ENCODE data around the gene RPL14. TPM values are rescaled to one million over a fixed set of nuclear protein-coding genes. Genes with fewer than 3 reads are reported as not detected.

Gene RPL14
- 1,000 to 10,000 TPM; 1,096 to 1,308 TPM for total RNA-seq
- long read RNA-seq, donor 1, full-length matches to known transcripts, result 47 of 56 reads
- long read RNA-seq, donor 1, partial matches to known transcripts, result 4 of 56 reads
- long read RNA-seq, donor 1, other reads (novel, unspliced or antisense), result 5 of 56 reads
- long read RNA-seq, donor 2, full-length matches to known transcripts, result 319 of 335 reads
- long read RNA-seq, donor 2, partial matches to known transcripts, result 7 of 335 reads
- long read RNA-seq, donor 2, other reads (novel, unspliced or antisense), result 9 of 335 reads

DNA sequence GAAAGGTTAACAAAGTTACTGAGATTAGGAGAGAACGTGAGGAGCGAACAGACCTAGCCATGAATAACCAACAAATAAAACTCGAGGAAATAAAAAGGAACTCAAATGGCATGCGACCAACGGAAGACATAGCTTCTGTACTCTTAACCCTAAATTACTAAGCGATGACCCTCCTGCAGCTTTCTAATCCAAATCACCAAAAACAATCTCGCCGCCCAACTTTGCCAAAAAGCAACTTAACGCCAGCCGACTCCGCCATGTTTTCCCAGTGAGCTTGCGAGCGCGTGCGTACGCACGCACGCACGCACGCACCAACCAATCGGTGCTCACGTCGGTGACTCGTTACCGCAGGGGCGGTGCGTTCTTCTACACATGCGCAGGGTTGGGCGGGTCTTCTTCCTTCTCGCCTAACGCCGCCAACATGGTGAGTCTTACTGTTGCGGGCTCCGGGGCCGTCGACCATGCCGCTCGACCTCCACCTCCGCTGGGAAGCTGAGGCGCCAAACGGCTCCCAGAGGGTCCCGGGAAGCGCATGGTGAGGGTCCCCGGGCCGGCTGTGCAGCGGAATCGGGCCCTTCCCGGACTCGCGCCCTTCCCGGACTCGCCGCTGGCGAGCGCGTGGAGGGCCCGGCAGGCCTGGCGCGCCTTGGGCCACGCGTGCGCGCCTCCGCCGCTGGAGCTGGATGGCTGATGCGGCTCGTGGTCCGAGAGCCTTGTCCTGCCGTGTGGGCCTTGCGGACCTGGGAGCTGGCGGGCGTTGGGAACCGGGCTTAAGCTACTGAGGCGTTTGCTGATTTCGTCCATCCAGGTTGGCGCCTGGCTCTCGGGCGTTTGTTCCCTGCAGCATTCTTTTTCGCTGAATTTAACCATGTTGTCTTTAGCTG is at the start of gene RPL14:
TSS of gene RPL14 (plus strand) at position 400 of the 884 bp plus-strand sequence. CDS start at position 533, 133 bp downstream.
- peak; percentile 99 for DNase-seq (ENCODE audit: low spot score)
- intact Hi-C loops (cut with DNase I), result loop anchor here in 1 of 2 donors (10.0 kb wide), 1 partner anchor 68 kb away; the partner anchor contains the start of gene ZNF621

DNA sequence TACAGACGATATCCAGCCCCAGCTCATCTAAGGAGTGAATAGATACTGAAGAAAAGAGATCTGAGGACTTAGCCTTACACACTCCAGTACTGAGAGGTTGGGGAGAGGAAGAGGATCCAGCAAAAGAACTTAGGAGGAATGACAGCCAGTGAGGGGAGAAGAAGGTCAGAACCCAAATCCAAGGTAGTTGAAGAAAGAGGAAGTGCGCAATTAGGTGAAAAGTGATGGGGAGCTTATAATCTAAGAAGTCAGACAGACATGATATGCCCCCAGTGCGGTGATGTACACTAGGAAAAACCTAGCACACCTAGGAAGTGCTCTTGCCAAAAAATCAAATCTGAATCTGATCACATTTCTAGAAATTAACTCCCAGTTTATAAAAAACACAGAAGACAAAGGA is 49.5 kb upstream of the RPL14 start:
- no peak for DNase-seq (ENCODE audit: low spot score)
- intact Hi-C loops (cut with DNase I), result no loop called here

DNA sequence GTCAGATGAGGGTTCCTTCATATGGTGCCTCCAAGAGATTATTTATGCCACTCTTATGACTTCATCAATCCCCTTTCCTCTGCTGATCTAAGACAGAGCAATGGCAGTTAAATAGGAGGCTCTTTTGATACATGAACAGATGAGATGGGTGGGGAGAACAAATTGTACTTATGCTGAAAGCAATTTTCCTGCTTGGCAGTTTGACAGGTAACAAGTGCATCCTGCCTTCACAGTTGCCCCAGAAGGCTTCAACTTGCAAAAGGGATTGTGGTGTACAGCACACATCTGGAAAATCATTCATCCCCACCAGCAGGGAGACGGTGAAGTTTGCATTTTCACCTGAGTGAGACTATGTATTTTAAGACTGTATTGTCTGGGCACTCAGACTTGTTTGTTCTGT is 42.9 kb upstream of the RPL14 start:
- DNase-seq (ENCODE audit: low spot score), result no peak
- intact Hi-C loops (cut with DNase I), result no loop called here

DNA sequence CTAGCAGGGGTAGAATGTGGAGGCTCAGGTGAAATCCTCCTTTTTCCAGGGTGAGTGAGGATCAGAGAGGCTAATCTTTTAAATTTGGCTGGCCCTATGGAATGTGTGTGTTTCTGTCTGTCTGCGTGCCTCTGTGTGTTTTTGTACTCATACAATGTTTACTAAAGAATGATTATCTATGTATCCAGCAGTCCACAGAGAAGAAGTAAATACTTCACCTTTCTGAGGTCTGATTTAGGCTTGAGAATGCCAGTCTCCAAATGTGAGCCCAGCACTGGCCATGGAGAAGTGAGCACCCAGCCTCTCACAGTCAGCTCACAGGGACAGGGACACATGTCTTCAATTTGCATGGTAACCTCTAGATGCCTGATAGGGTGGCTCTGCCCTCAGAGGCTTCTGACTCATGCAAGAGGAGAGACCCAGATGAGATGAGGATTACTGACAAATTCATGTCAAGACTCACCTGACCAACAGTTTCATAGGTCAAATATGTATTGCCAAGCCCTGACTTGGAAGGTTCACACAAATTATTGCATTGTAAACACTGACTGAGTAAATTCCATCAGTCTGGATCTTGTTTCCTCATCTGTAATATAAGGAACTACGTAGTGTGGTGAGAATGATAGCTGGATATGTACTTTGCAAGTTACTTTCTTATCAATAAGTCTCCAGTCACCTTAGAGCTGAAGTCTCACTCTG is 39.1 kb upstream of the RPL14 start:
- no peak for DNase-seq (ENCODE audit: low spot score)
- intact Hi-C loops (cut with DNase I), result no loop called here

DNA sequence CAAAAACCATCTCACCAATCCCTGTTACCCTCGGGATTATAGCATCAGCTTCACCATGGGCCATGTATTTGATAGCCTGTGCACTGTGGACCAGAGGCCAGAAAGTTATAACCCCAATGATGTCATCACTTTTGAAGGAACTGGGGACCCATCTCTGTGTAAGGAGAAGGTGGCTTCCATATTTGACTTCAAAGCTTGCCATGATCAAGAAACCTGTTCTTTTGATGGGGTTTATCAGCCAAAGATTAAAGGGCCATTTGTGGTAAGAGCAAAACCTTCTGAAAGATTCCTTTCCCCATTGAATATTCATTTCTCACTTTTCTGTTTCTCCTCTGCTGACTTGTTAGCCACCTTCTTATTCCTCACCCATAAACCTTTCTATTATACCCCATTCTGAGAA is 34.3 kb upstream of the RPL14 start:
- intact Hi-C loops (cut with DNase I), result no loop called here
- no peak for DNase-seq (ENCODE audit: low spot score)

DNA sequence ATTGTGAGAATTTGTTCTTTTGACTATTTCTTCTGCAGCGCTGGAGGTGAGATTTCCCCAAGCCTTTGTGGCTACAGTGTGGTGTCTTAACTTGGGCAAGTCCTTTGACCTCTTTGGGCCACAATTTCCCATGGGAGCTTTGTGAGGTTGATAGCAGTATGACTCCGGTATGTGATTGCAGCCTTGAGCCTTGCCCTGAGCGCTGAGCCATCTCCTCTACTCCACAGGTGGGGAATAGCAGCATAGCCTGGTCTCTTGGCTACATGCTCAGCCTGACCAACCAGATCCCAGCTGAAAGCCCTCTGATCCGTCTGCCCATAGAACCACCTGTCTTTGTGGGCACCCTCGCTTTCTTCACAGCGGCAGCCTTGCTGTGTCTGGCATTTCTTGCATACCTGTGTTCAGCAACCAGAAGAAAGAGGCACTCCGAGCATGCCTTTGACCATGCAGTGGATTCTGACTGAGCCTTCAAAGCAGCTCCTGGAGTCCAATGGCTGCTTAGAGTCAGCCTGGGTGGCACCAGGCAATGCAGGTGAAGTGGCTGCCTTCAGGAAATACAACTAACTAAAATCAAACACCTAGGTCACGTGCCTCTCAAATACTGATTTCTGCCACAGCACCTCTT is 30.0 kb upstream of the RPL14 start:
- DNase-seq (ENCODE audit: low spot score), result no peak
- intact Hi-C loops (cut with DNase I), result no loop called here

DNA sequence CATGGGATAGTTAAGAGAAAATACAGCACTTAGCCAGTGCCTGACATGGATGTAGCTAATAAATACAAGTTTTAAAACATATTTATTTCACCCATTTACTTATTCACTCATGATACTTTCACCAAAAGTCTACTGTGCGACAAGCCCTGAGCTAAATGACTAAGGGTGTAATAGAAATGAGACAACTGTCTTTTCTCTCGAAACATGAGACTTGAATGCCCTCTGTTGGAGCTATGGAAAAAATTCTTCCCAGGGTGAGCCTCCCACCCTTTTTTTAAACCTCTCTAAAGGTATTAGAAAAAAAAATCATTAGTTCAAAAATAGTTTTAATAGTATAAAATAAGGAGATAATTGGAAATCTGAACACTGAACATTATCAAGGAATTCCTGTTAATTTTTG is 24.3 kb upstream of the RPL14 start:
- intact Hi-C loops (cut with DNase I), result no loop called here
- DNase-seq (ENCODE audit: low spot score), result no peak

DNA sequence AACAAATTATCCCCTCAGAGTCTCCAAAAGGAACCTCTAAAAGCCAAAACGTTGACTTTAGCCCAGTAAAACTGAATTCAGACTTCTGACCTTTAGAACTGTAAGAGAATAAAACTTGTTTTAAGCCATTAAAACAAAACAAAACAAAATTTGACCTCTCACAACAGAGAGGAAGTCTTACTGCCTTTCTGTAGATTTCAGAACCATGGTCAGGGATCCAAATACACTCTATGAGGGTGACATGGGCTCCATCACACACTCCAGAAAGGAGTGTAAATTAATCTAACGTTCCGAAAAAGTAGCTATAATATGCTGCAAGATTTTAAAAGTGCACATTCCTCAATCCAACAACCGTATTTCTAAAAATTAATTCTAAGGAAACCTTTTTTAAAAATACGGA is 19.2 kb upstream of the RPL14 start:
- intact Hi-C loops (cut with DNase I), result no loop called here
- no peak for DNase-seq (ENCODE audit: low spot score)

DNA sequence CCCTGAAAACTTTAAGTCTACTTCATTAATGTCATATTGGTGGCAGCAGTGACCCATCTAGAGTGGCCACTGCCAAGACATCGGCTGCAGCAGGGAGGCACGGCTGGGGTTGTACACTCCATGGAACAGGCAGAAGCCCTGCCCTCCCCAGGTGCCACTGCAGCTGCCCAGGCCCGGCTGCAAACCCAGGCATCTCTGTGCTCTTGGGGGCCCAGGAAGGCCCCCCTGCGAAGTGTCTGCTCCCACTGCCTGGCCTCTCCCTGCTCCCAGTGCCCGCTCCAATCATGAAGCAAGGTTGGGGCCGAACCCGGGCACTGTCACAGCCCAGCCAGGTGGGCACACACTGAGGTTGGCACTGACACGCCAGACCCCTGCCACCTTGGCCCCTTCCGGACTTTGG is 12.1 kb upstream of the RPL14 start:
- intact Hi-C loops (cut with DNase I), result no loop called here
- no peak for DNase-seq (ENCODE audit: low spot score)

DNA sequence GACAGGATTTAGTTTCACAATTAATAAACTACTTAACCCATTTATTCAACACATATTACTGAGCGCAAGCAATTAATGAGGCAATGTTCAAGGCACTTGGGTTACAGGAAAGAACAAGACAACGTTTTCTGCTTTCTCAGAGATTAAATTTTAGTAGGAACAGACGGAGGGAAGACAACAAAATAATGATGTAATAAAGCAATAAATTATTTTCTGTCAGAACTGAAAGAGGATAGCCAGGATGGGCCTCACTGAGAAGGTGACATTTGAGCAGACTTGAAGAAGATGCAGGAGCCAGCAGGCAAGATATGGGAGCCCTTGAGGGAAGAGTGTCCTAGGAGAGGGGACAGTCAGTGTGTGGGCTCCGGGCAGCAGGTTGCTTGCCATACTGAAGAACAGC is 11.3 kb upstream of the RPL14 start:
- DNase-seq (ENCODE audit: low spot score), result no peak
- intact Hi-C loops (cut with DNase I), result no loop called here

DNA sequence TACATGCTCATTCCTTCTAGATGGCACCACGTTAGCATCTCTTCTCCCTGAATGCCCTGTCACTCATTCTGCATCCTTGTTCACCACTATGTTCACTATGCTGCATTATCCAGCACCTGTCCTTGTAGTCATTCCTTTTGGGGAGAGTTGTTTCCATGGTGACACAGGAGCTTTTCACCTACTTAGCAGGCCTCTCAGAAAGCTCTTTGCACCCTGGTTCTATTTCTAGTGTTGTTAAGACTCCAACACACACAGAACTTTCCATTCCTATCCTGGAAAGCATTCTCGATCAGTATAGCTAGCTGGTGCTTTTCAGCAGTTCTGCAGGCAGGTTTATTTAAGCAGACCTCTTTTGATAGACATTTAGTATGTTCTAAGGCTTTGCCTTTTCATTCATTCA is 6.7 kb upstream of the RPL14 start:
- DNase-seq (ENCODE audit: low spot score), result no peak
- intact Hi-C loops (cut with DNase I), result loop anchor here in 1 of 2 donors (10.0 kb wide), 1 partner anchor 74 kb away; the partner anchor contains the start of gene ZNF621

DNA sequence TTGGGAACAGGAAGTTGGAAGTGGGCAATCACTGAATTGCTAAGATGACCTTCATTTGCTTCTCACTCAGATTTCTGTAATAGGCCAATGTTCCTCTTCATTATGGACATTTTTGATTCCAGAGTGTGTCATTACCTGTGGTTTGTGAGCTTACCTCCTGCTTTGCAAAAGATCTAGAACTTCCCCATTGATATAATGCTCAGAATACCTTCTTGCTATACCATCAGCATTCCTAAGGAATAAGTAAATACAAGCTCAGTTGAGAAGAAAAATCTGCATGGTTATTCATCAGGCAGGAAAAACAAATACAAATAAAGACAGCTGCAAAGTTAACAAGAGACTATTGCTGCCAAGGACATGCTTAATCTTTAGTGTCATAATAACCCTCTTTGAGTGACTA is 5.6 kb upstream of the RPL14 start:
- intact Hi-C loops (cut with DNase I), result loop anchor here in 1 of 2 donors (10.0 kb wide), 1 partner anchor 73 kb away; the partner anchor contains the start of gene ZNF621

DNA sequence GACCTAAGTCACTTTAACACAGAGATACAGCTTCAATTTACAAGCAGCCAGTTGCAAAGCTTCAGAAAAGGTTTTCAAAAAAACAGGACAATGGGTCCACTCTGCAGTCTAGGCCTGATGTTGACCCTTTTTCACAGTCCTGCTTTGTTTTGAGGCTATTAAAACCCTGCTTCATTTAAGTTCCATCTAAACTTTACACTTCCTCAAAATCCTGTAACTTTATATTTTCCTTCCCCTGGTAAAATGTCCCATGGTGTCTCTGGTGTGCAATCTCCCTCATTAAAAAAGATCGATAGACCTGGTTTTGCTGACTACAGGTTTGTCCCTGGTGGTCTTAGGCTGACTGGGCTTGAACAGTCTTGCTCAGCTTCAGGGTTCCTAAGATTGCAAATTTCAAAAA is 5.1 kb upstream of the RPL14 start:
- no peak for DNase-seq (ENCODE audit: low spot score)
- intact Hi-C loops (cut with DNase I), result loop anchor here in 1 of 2 donors (10.0 kb wide), 1 partner anchor 73 kb away; the partner anchor contains the start of gene ZNF621

More for the DNA sequence above, 5.6 kb upstream of the RPL14 start:
- no peak for DNase-seq (ENCODE audit: low spot score)

DNA sequence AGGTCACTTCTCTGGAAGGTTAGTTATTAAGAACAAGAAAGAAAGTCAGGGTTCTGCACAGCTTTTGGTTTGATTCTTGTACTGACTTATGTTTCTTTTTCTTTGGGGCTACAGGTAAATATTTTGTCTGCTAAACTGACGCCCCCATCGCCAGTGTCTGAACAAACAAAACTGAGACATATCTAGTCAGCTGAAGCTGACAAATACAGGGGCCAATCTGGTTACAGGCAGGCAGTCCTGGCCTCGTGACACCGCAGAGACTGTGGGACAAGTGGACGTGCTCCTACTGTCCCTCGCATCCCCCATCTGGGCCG is 4.6 kb upstream of the RPL14 start:
- no peak for DNase-seq (ENCODE audit: low spot score)
- intact Hi-C loops (cut with DNase I), result loop anchor here in 1 of 2 donors (10.0 kb wide), 1 partner anchor 72 kb away; the partner anchor contains the start of gene ZNF621

DNA sequence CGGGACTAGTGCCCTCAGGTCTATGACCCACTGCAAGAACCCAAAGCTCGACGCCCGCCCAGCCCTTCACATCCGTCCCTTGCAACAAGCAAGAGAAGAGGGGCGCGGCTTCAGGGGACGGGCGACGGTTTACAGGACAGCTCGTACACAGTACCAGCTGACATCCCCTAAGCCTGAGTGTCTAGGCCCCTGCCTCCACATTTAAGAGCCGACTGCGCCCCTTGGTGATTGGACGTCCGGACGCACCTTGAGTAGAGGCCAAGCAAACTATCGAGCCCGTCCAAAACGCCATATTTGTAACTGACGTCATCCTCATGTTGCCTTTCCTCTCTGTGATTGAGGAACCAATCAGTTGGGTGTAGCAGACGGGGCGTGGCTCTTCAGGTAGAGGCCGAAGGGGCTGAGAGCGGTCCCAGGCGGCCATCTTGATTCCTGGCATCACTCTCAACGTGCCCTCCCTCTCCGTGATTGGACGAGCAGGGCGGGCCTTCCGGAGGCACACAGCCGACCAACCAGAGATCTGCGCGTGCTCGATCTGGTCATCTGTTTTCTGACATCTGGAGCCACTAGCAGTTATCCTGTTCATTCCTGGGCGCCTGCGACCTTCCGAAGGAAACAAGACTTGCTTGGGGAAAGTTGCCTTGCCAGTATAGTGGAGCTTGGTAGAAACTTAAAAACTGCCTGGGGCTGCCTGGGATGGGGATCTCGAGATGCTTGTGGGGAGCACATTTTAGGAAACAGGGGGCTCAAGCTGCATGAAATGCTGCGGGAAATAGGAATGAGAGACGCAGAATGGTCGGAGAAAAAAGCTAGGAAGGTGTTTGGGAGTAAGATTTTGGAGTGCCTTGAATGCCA is 4.0 kb upstream of the RPL14 start:
- DNase-seq (ENCODE audit: low spot score), result peak; percentile 99

DNA sequence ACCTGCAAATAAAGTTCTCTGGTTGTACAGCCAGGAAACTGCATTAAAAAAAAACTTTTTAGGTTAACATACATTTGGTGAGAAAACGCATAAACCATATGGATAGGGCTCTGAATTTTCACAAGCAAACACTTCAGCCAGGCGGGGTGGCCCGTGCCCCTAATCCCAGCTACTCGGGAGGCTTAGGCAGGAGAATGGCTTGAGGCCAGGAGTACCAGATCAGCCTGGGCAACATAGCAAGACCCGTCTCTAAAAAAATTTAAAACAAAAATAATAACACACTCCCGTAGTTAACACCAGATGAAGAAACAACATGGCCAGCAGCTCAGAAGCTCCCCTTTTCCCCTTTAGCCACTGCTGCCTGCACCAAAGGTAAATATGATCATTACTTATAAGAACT is 3.2 kb upstream of the RPL14 start:
- intact Hi-C loops (cut with DNase I), result loop anchor here in 1 of 2 donors (10.0 kb wide), 1 partner anchor 71 kb away; the partner anchor contains the start of gene ZNF621
- no peak for DNase-seq (ENCODE audit: low spot score)

More for the DNA sequence above, 4.0 kb upstream of the RPL14 start:
- intact Hi-C loops (cut with DNase I), result loop anchor here in 1 of 2 donors (10.0 kb wide), 1 partner anchor 72 kb away; the partner anchor contains the start of gene ZNF621

DNA sequence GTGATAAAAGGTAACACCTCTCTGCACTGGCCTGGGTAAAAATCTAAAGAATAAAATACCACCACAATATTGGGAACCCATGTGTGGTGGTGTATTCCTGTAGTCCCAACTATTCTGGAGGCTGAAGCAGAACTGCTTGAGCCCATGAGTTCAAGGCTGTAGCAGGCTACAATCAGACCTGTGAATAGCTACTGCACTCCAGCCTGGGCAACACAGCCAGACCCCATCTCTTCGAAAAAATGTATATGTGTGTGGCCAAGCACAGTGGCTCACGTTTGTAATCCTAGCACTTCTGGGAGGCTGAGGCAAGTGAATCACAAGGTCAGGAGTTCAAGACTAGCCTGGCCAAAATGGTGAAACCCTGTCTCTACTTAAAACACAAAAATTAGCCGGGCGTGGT is 1.8 kb upstream of the RPL14 start:
- DNase-seq (ENCODE audit: low spot score), result no peak
- intact Hi-C loops (cut with DNase I), result loop anchor here in 1 of 2 donors (10.0 kb wide), 1 partner anchor 69 kb away; the partner anchor contains the start of gene ZNF621

DNA sequence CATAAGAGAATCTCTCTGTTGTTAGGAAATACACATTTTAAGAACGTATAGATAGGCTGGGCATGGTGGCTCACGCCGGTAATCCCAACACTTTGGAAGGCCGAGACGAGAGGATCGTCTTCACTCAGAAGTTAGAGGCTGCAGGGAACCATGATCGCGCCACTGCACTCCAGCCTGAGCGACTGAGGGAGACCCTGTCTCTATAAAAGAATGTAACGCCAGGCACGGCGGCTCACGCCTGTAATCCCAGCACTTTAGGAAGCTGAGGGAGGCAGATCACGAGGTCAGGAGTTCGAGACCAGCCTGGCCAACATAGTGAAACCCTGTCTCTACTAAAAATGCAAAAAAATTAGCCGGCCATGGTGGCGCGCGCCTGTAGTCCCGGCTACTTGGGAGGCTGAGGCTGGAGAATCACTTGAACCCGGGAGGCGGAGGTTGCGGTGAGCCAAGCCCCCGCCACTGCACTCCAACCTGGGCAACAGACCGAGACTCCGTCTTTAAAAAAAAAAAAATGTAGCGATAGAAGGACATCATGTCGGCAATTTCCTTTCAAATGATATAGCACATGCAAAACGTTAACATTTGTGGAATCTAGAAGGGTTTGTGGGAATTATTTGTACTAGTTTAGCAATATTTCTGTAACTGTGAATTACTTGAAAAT is 730 bp upstream of the RPL14 start:
- no peak for DNase-seq (ENCODE audit: low spot score)
- intact Hi-C loops (cut with DNase I), result loop anchor here in 1 of 2 donors (10.0 kb wide), 1 partner anchor 68 kb away; the partner anchor contains the start of gene ZNF621
